GM23248 (cell line): ENCODE data around the gene ARRDC1.

Source experiments
- EZH2 ChIP-seq: fragments of 200-600 bp; sonication (generic); IDR thresholded peaks from 2 replicates; pipeline ENCODE4 v1.6.1; 2018; ENCODE audit warnings: antibody characterized with exemption, mild to moderate bottlenecking; ENCODE audit not compliant: insufficient read depth, poor library complexity, severe bottlenecking
- EZH2phosphoT487 ChIP-seq: fragments of 200-600 bp; sonication (generic); IDR thresholded peaks from 2 replicates; pipeline ENCODE4 v1.6.1; 2018; ENCODE audit warnings: antibody characterized with exemption, moderate library complexity, mild to moderate bottlenecking, low read depth; ENCODE audit not compliant: insufficient read depth

- TF ChIP-seq EZH2 (no peak), EZH2phosphoT487 (no peak)
These were observed 18.6 kb upstream of the ARRDC1 start for GRCh38 chr9:137586854-137587253.
